Measurements from ENCODE around the gene ROR1.

GRCh38 chr1:64184003-64184440, 410.2 kb downstream of the ROR1 start:
- TF ChIP-seq CTCF (conservative IDR thresholded peaks at IDR 0.05) (no peak), EZH2 (IDR thresholded peaks at IDR 0.05; ENCODE audit: low read depth) (no peak)
